T-helper 9 cell (primary cell): ENCODE results near the gene IFI6.
"Not testable (repeated sequence)": the region's sequence is repeated elsewhere in the genome, so short reads cannot be mapped to it uniquely, and the experiment has no call there.

Experiments
- DNase-seq: peaks from one replicate; pipeline ENCODE4 v3.0.0-alpha.2; 2020

Gene IFI6

DNA sequence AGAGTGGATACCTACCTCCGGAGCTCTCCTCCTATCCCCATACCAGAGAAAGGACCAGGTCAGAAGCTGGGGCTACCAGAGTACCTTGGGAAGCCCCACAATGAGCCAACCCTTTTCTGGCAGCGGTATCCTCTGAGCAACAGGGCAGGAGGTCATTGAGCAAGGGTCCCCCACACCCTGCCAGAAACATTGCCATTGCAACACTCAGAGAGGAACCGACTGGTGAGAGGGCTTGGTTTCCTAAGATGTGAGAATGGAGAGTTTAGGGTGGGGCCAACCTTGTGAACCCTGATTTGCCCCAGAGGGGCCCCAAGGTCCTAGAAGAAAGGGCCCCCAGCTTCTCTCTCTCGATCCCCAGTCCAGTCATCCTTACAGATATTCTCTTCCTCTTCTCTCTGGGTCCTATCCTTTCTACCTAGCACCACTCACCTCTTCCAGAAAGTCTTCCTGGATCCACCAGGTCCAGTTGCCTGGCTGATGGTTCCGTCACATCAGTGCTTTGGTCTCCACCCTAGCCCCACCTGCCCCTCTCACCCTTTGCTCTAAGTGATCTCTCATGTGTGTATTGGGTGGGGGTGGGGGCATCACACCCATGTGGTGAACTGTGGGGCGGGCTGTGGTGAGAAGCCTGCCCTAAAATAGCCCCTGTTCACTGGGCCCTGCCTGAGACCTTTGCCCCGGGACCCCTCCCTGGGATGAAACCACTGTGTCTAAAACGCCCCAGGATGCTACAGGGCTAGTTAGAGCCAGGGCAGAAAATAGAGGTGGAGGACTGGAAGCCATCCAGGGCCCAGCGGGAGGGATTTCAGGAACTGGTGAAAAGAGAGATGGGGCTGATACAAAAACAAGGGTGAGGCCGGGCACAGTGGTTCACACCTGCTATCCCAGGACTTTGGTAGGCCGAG lies 45.7 kb downstream of the IFI6 start:
- no peak for DNase-seq

DNA sequence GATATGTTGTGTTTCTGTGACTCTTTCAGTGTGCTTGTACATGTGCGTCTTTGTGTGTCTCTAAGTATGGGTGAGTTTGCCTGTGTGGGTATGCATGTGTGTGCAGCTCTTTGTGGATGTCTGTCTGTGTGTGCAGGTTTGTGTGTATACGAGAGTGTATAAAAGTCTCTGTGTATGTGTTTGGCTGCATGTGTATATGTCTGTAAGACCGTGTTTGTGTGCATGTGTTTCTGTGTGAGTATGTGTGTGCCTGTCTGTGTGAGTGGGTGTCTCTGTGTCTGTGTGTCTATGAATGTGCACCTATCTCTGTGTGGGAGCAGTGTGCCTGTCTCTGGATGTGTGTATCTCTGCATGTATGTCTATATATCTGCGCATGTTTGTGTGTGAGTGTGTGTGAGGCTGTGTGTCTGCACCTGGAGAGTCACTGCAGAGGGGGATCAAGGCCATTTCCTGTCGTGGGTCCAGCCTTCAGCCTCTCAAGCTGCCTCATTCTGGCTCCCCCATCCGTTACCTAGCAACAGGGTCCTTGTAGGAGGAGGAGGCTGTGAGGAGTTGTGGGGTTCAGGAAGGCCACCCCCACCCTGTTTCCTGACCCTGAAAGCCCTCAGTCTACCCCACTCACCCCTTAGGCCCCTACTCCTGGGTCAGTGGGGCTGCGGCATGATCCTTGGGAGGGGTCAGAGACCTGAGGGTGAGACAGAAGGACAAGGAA lies 47.4 kb downstream of the IFI6 start:
- DNase-seq, result no peak

DNA sequence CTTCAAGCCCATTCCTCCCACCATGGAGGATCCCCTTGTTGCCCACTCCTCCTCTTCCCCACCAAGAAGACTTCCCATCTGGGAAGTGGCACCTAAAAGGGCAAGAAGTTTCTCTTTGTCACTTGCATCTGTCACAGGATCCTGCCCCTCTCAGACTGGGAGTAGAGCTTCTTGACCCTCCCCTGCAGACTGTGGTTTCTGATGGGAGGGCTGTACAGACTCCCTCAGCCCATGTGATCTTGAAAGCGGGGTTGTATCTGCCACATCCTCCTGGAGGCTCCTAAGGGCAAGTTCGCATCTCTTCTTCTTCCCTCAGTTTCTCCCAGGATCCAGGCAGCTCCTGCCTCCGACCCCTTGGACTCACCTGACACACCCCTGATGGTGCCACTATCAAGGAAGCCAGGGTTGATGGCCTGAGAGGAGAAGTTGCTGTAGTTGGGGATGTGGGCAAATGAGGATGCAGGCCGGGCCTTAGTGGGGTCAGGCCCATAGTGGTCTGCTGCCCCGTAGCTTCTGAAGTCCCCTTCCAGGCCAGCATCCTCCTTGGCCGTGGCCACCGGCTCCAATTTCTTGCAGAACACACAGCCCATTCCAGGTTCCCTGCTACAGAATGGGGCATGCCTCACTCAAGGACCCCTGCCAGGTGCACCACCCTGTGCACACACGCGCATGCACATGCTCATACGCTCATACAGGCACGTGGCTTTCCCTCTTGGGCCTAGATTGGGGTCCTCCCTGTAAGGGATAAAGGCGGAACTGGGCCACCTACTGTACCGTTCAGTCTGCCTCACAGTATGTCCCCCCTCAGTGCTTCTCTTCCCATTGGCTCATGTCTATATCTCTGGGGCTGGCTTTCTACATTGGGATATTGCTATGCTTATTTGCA lies 48.4 kb downstream of the IFI6 start:
- no peak for DNase-seq

DNA sequence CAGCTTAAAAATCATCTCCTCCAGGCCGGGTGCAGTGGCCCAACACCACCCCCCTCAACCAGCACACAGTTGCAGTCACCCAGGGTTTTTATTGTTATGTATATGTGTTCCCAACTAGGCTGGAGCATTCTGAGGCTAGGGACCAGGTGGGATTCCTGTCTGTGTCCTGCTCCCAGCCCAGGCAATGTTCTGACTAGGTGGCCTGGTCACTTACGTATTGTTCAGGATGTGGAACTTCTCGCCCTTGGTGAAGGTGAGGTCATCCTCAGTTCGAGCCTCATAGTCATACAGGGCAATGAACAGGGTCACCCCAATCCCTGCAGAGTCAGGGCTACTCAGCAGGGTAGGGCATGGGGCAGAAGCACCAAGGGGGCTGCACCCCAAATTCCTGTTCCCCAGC lies 49.2 kb downstream of the IFI6 start:
- no peak for DNase-seq

DNA sequence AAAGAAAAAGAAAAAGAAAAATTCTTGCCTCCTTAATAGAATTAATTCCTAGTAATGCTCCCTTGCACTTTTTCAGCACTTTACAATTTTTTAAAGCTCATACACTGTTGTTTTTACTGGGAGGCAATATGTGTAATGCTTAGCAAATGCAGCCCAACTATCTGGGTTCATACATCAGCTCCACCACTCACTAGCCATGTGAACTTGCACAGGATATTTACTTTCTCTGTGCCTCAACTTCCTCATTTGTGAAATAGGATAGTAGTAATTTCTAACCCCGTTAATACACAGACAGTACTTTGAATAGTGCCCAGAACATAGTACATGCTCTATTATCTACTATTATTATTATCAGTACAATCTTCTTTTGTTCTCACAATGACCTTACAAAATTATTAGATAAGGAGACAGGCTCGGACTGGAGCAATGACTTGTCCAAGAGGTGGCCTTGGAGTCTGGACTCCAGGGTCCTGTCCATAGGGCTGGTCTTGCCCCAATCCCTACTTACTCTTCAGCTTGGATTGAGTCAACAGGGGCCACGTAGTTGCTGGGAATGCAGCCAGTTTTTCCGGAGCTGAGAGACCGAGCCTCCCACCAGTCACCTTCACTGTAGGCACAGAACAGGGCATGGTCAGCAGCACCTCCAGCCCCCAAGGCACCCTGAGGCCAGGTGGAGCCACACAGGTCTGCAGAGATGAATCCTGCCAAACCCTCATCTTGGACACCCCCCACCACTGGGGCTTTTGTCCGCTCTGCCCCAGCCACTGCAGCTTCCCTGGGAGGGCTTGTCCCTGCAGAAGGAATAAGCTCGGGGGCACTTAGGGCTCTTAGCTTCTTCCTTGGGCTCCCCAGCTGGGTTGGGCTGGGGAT lies 50.7 kb downstream of the IFI6 start:
- DNase-seq, result no peak

DNA sequence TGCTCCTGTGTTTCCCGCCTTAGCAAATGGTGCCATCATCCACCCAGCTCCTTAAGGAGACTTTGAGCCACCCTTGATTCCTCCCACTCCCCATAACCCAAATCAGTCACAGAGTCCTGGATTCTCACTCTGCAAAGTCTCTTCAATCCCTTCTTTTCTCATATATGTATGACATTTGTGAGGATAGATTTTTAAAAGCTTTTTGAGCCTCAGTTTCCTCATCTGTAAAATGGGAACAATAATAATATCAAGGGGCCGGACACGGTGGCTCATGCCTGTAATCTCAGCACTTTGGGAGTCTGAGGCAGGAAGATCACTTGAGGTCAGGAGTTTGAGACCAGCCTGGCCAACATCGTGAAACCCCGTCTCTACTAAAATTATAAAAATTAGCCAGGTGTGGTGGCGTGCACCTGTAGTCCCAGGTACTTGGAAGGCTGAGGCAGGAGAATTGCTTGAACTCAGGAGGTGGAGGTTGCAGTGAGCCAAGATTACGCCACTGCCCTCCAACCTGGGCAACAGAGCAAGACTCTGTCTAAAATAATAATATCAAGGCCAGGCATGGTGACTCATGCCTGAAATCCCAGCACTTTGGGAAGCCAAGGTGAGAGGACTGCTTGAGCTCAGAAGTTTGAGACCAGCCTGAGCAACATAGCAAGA lies 52.1 kb downstream of the IFI6 start:
- not testable (repeated sequence) for DNase-seq

DNA sequence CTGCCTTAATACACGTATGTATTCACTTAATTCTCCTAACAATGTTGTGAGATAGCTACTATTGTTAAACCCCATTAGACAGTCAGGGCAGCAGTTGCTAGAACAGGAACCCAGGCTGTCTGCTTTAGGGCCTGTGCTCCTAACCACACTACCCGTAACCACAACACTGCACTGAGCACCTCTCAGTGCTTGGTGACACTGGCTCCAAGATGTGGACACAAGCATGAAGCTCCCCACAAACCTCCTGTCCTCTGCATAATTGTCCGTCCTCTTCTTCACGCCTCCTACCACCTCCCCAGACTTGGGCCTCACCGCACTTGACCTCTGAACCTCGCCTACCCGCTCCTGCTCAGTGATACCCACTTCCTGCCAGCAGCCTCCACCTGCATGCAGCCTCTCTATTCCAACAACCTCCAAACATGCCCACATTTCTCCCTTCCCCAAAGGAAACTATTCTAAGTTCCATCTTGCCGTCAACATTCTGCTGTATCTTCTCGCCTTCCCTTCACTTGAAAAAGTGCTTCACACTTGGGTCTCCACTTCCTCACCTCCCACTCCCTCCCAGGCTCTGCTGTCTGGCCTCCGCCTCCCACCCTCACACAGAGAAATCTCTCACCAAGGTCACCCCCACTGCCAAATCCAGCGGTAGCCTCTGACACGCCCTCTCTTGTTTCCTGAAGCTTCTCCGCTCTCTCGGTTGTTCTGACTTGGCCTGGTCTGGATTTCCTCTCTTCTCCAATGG lies 53.5 kb downstream of the IFI6 start:
- peak; percentile 27 for DNase-seq

DNA sequence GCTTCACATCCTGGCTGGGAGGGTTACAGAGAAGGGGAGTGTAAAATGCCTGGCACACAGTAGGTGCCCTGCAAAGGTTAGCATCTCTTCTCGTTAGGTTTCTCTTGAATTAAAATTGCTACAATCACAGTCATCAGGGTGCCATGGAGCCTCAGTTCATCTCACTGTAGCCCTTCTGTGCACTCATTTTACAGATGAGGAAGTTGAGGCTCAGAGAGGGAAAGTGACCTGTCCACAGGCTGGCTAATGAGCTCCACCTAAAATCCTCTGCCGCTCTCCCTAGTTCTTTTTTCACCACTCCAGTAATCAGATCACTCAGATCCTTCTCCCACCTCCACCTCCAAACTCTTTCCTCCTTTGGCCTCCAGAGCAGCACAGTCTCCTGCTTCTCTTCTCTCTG lies 54.6 kb downstream of the IFI6 start:
- DNase-seq, result no peak

DNA sequence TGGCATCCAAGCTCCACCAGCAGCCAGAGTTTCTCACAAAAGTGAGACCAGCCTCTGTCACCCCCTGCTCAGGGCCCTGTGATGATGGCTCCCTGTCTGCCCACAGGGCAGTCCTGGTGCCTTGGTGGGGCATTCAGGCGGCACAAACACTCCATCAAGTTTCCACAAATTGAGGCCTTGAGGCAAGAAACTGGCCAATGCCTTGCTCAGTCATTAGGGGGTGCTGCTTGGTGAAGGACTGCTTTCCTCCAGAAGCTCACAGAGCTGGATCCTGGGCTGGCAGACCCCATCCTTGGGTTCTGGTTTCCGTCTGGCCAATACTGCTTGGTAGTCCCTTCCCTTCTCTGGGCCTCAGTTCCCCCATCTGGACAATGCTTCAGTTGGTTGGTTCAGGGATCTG lies 55.6 kb downstream of the IFI6 start:
- no peak for DNase-seq
